GM21528 (cell line): Measurements from ENCODE around the gene NSG2.
"Not testable (repeated sequence)": the region's sequence is repeated elsewhere in the genome, so short reads cannot be mapped to it uniquely, and the experiment has no call there.

Source experiments
- ATAC-seq: cut with Tn5 transposase; IDR thresholded peaks from one replicate; pipeline ENCODE4 v1.9.1; 2021; ENCODE audit warnings: mild to moderate bottlenecking, moderate library complexity; ENCODE audit not compliant: unreplicated experiment, low FRiP score

Gene NSG2

GRCh38 chr5:174097486-174098185 lies 52.1 kb downstream of the NSG2 start:
- no peak for ATAC-seq

- ATAC-seq, result no peak
Observed at GRCh38 chr5:174098694-174099093, 53.2 kb downstream of the NSG2 start.

GRCh38 chr5:174100490-174100889 lies 55.0 kb downstream of the NSG2 start:
- ATAC-seq, result no peak

- ATAC-seq, result no peak
Observed at GRCh38 chr5:174101195-174101730, 55.8 kb downstream of the NSG2 start.

- not testable (repeated sequence) for ATAC-seq
Observed at GRCh38 chr5:174102574-174102973, 57.1 kb downstream of the NSG2 start.

- no peak for ATAC-seq
Observed at GRCh38 chr5:174106997-174107655, 61.6 kb downstream of the NSG2 start.

- no peak for ATAC-seq
Observed at GRCh38 chr5:174108745-174109144, 63.2 kb downstream of the NSG2 start.

GRCh38 chr5:174109698-174110260 lies 64.3 kb downstream of the NSG2 start:
- no peak for ATAC-seq

- no peak for ATAC-seq
Observed at GRCh38 chr5:174110310-174110709, 64.8 kb downstream of the NSG2 start.

- no peak for ATAC-seq
Observed at GRCh38 chr5:174111287-174111973, 65.9 kb downstream of the NSG2 start.

GRCh38 chr5:174115226-174115625 lies 69.7 kb downstream of the NSG2 start:
- ATAC-seq, result no peak

GRCh38 chr5:174118823-174119467 lies 73.4 kb downstream of the NSG2 start:
- no peak for ATAC-seq

GRCh38 chr5:174119468-174119881 lies 74.0 kb downstream of the NSG2 start:
- ATAC-seq, result no peak

GRCh38 chr5:174120401-174121005 lies 75.0 kb downstream of the NSG2 start:
- no peak for ATAC-seq

- no peak for ATAC-seq
Observed at GRCh38 chr5:174134545-174134944, 89.0 kb downstream of the NSG2 start.

- ATAC-seq, result no peak
Observed at GRCh38 chr5:174139623-174140022, 94.1 kb downstream of the NSG2 start.

GRCh38 chr5:174140452-174141020 lies 95.0 kb downstream of the NSG2 start:
- no peak for ATAC-seq

- ATAC-seq, result no peak
Observed at GRCh38 chr5:174141398-174141797, 95.9 kb downstream of the NSG2 start.

GRCh38 chr5:174145091-174145490 lies 99.6 kb downstream of the NSG2 start:
- ATAC-seq, result no peak

GRCh38 chr5:174145821-174146220 lies 100.3 kb downstream of the NSG2 start:
- ATAC-seq, result no peak
